Kidney glomerular epithelial cell (primary cell): ENCODE results near the gene FBN1.

Source experiments
- DNase-seq: peaks from one replicate; lab custom pipeline; 2025; lab: John Stamatoyannopoulos, UW

The FBN1 gene

GRCh38 chr15:48469271-48469670 is 176.2 kb downstream of the FBN1 start:
- DNase-seq, result no peak

- no peak for DNase-seq
Measured at GRCh38 chr15:48467801-48468200, 177.7 kb downstream of the FBN1 start.

GRCh38 chr15:48466820-48467219 is 178.7 kb downstream of the FBN1 start:
- DNase-seq, result no peak

- no peak for DNase-seq
Measured at GRCh38 chr15:48466079-48466478, 179.4 kb downstream of the FBN1 start.

DNA sequence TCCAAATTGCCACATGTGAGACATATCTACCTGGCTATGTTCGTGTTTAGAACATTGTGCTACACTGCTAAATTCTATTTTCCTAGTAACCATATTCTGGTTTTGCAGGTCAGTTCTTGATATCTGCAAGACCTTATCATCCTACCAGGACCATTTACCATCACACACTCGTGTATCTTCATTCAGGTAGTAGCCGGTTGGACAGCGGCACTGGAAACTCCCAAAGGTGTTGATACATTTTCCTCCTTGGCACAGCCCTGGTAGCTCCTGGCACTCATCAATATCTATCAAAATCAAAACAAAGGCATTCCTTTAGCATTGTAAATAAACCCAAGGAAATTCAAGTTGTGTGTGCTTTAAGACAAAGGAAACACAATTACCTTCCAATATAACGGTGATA is 180.1 kb downstream of the FBN1 start:
- DNase-seq, result no peak

- no peak for DNase-seq
Measured at GRCh38 chr15:48463366-48463880, 182.1 kb downstream of the FBN1 start.

- DNase-seq, result no peak
Measured at GRCh38 chr15:48462688-48463087, 182.8 kb downstream of the FBN1 start.

GRCh38 chr15:48459571-48460442 is 185.7 kb downstream of the FBN1 start:
- DNase-seq, result no peak

- no peak for DNase-seq
Measured at GRCh38 chr15:48458876-48459275, 186.6 kb downstream of the FBN1 start.

GRCh38 chr15:48456134-48456533 is 189.4 kb downstream of the FBN1 start:
- no peak for DNase-seq

- DNase-seq, result no peak
Measured at GRCh38 chr15:48451736-48452135, 193.8 kb downstream of the FBN1 start.

DNA sequence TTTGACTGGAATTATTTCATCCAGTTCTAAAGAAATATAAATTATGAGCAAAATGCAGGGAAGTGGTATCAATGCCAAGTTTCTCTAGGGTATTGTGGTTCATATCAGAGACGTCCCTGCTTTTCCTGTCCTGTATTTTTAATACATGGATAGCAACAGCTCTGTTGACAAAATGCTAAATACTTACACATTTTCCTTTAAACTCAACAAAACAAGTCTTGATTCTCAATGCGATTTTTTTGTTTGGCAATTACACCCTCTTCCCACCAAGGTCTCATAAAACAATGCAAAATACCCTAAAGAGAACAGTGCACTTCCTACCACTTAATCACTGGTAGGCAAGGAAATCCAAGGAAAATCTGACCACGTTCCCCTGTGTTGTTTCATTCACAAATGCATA is 194.3 kb downstream of the FBN1 start:
- no peak for DNase-seq

DNA sequence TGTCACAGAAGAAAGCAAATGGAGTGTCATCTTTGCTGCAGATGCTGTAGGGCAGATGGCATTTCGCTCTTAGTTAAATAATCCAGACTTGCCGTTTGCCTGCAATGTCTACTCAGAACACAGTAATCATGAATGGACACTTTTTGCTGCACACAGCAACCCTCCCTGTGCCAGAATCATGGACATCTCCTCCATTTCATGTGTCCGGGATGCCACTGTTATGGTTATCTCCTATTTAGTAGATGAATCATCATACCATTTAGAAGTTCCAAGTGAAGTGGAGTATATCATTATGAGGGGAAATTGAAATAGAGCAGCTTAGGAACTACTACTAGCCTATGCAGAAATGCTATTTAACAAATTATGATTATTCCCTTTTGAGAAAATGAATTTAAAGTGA is 195.8 kb downstream of the FBN1 start:
- no peak for DNase-seq

DNA sequence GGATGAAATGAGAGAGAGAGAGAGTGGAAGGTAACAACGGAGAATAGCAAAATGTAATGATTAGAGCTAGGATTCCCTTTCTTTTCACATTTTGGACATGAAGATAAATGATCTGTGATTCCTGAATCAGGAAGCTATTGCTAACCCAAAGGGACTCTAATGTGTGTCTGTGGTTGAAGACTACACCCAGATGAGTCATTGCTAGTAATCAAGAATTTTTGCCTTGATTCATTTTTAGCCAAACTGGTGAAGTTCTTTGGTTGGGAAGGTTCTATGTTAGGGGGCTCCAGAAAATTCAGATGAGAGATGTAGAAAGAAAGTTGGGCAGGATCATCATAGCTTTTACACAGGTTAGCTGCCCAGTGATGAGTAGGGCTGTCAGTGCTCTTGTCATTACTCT is 197.9 kb downstream of the FBN1 start:
- DNase-seq, result no peak

GRCh38 chr15:48447058-48447457 is 198.5 kb downstream of the FBN1 start:
- DNase-seq, result no peak

DNA sequence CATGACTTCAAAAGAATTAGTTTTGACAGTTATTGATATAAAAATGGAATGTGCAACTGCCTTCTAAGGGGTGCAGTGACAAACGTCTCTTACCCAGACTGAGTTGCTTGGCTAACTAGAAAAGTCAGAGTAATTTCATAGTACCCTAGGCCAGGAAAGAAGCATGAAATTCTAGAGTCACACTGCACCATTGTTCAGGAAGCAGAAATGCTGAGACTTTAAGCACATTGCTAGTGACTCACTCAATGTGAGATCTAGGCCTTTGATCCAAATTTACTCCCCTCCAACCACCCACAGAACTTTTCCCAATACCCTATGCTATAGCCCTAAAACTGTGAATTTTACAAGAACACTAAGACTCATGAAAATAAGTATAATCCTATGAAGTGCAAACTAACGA is 203.5 kb downstream of the FBN1 start:
- no peak for DNase-seq

DNA sequence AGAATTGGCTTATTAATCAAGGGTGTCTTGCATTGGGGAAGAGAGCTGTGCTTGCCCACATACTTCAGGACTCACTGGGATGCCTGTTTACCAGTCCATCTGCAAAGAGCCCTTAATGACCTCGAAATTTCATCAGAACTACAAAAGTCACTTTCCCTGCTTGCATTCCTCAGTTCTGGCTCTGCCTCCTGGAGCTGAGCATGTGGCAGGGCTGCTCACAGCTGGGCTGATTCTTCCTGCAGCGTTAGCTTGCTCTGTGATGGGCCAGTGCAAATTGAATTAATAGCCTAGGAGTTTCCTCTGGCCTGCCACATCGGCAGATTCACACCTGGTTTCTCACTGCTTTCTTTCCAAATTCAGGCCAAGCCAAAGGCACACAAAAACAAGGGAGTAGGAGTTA is 205.4 kb downstream of the FBN1 start:
- no peak for DNase-seq

- DNase-seq, result peak; percentile 4
Measured at GRCh38 chr15:48437178-48437577, 208.3 kb downstream of the FBN1 start.

DNA sequence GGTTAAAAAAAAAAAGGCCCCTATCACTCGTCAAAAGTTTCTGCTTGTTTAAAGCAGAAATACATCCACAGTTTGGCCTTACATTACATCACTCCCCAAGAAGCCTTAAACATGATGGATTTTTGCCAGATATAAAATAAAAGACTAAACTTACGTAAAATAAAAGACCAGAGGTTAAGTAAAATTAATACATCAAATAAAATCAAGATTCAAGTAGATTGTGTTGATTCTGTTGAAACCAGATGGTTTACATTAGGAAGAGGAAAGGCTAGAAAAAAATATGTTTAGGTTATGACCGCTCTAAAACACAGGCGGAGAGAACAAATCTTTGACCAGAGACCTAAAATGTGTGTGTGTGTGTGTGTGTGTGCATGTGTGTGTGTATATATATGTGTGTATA is 210.2 kb downstream of the FBN1 start:
- no peak for DNase-seq

DNA sequence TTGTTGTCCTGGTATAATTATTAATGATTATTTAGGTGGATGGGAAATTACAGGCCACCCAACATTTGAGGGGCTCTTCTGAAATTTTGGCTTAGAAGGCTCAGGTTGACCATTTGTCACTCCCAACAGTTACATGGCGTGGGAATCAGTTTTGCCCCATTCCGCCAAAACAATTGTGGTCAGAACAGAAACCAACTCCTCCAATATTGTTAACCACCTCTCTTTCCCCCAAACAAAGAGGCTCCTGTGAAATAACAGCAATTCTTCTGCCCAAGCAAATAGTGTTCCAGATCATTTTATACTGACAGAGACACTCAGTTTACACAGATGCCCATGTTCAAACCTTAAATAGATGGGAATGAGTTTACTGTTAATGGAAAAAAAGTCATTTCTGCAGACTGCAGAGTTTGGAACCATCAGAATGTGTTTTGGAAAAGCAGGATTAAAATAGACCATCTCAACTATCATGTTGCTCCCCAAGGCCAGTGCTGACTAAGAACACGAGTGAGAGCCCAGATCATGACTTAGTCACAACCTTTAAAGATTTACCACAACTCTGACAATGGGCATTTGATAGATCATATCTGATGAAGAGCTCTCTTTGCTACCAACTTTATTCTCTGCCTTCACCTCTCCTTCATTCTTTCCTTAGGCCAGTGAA is 212.2 kb downstream of the FBN1 start:
- no peak for DNase-seq

DNA sequence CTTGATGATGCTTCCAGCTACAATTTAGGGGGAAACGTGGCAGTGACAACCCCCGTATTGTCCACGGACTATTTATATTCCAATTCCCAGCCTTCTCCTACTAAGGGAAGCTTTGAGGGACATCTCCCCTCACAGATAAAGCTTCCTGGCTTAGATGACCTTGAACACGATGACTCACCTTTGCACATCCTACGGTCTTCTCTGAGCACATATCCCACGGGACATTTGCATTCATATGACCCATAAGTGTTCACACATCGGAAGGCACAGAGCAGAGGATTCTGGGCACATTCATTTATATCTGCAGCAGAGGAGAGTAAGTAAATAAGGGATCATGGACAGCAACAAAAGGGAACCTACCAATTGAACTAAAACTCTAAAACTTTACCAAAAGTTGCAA is 212.8 kb downstream of the FBN1 start:
- DNase-seq, result no peak

- no peak for DNase-seq
Measured at GRCh38 chr15:48427960-48428547, 217.5 kb downstream of the FBN1 start.

GRCh38 chr15:48427479-48427878 is 218.0 kb downstream of the FBN1 start:
- DNase-seq, result no peak
